Neuronal stem cell (in vitro differentiated cells): ENCODE results near the gene PYGO2.
"Not testable (repeated sequence)": the region's sequence is repeated elsewhere in the genome, so short reads cannot be mapped to it uniquely, and the experiment has no call there.

Experiments
- DNase-seq: peaks from one replicate; pipeline ENCODE4 v3.0.0-alpha.2; 2013; ENCODE audit warnings: low spot score
- H2AFZ ChIP-seq: one replicate; pipeline ENCODE4 v1.6.1; 2013; ENCODE audit warnings: mild to moderate bottlenecking, low read length, inconsistent platforms
- H2AK5ac ChIP-seq: 2 replicates; pipeline ENCODE4 v1.6.1; 2013; ENCODE audit warnings: low read depth, mild to moderate bottlenecking, inconsistent platforms, low read length, moderate library complexity, mixed read lengths
- H2BK120ac ChIP-seq: 2 replicates; pipeline ENCODE4 v1.6.1; 2013; ENCODE audit warnings: low read depth, mild to moderate bottlenecking, inconsistent platforms, low read length, moderate library complexity, mixed read lengths
- H2BK12ac ChIP-seq: one replicate; pipeline ENCODE4 v1.6.1; 2013; ENCODE audit warnings: low read length, inconsistent platforms
- H2BK15ac ChIP-seq: 2 replicates; pipeline ENCODE4 v1.6.1; 2013; ENCODE audit warnings: mild to moderate bottlenecking, low read length, inconsistent platforms, mixed read lengths
- H2BK5ac ChIP-seq: one replicate; pipeline ENCODE4 v1.6.1; 2013; ENCODE audit warnings: inconsistent platforms, mild to moderate bottlenecking, low read length, moderate library complexity
- H3K14ac ChIP-seq: one replicate; pipeline ENCODE4 v1.6.1; 2013; ENCODE audit warnings: low read length, inconsistent platforms
- H3K18ac ChIP-seq: 2 replicates; pipeline ENCODE4 v1.6.1; 2013; ENCODE audit warnings: low read length, inconsistent platforms
- H3K23ac ChIP-seq: 2 replicates; pipeline ENCODE4 v1.6.1; 2013; ENCODE audit warnings: low read depth, mild to moderate bottlenecking, mixed read lengths, low read length, inconsistent platforms; ENCODE audit not compliant: poor library complexity
- H3K27ac ChIP-seq: replicated peaks from 3 replicates; pipeline ENCODE4 v1.5.1; 2013; ENCODE audit warnings: low read length, inconsistent platforms
- H3K27me3 ChIP-seq, 3 experiments: 2 replicates each; pipeline ENCODE4 v1.6.1; 2013; ENCODE audit warnings: low read length in 3 of 3, mild to moderate bottlenecking in 2 of 3, inconsistent platforms in 1 of 3, low read depth in 1 of 3, mixed read lengths in 1 of 3, moderate library complexity in 1 of 3; ENCODE audit not compliant: control insufficient read depth in 3 of 3, insufficient read depth in 3 of 3
- H3K36me3 ChIP-seq, 2 donors: replicated peaks in 1 of 2; 2 replicates each; pipeline ENCODE4 v1.6.1; 2013; ENCODE audit warnings: low read length in 2 of 2; ENCODE audit not compliant: control insufficient read depth in 2 of 2, insufficient read depth in 2 of 2
- H3K4ac ChIP-seq: 2 replicates; pipeline ENCODE4 v1.6.1; 2013; ENCODE audit warnings: inconsistent platforms, mild to moderate bottlenecking, low read length, moderate library complexity
- H3K4me1 ChIP-seq, 2 donors: 1 replicate in 1 of 2; 2 replicates in 1 of 2; pipeline ENCODE4 v1.6.1; 2013; ENCODE audit warnings: low read length in 2 of 2, low read depth in 1 of 2; ENCODE audit not compliant: control insufficient read depth in 2 of 2, insufficient read depth in 1 of 2
- H3K4me2 ChIP-seq: one replicate; pipeline ENCODE4 v1.6.1; 2013; ENCODE audit warnings: mild to moderate bottlenecking, low read length, inconsistent platforms; ENCODE audit not compliant: insufficient read depth, poor library complexity, severe bottlenecking
- H3K4me3 ChIP-seq, 2 donors: 2 replicates each; pipeline ENCODE4 v1.5.1; 2013; ENCODE audit warnings: low read length in 2 of 2, mild to moderate bottlenecking in 2 of 2, inconsistent platforms in 1 of 2, moderate library complexity in 1 of 2
- H3K79me1 ChIP-seq: one replicate; pipeline ENCODE4 v1.6.1; 2013; ENCODE audit warnings: low read depth, mild to moderate bottlenecking, inconsistent platforms, low read length, moderate library complexity
- H3K9ac ChIP-seq: one replicate; pipeline ENCODE4 v1.6.1; 2013; ENCODE audit warnings: mild to moderate bottlenecking, low read depth, low read length, inconsistent platforms; ENCODE audit not compliant: poor library complexity
- H3K9me3 ChIP-seq, 2 donors: replicated peaks in 1 of 2; 2 replicates each; pipeline versions ENCODE3 to v1.6.1; 2013; ENCODE audit warnings: low read length in 2 of 2, mild to moderate bottlenecking in 2 of 2, inconsistent platforms in 1 of 2, low read depth in 1 of 2, mixed read lengths in 1 of 2, moderate library complexity in 1 of 2; ENCODE audit not compliant: control insufficient read depth in 2 of 2, insufficient read depth in 1 of 2
- H4K8ac ChIP-seq: one replicate; pipeline ENCODE4 v1.6.1; 2013; ENCODE audit warnings: low read depth, mild to moderate bottlenecking, inconsistent platforms, low read length, moderate library complexity
- H4K91ac ChIP-seq: one replicate; pipeline ENCODE4 v1.6.1; 2013; ENCODE audit warnings: low read length, low read depth, mild to moderate bottlenecking, inconsistent platforms; ENCODE audit not compliant: poor library complexity
- WGBS, 2 donors: extraction: QIAGEN DNeasy Blood & Tissue Kit; methylation state at CpG; one replicate each; pipeline ENCODE4 v1.1.7; 2013; ENCODE audit warnings: missing lambda C conversion rate in 2 of 2, mixed read lengths in 1 of 2; ENCODE audit not compliant: insufficient read length in 2 of 2, insufficient replicate concordance in 1 of 2; ENCODE audit errors: extremely low coverage in 2 of 2; 5-methylcytosine and 5-hydroxymethylcytosine counted together

PYGO2 gene

DNA sequence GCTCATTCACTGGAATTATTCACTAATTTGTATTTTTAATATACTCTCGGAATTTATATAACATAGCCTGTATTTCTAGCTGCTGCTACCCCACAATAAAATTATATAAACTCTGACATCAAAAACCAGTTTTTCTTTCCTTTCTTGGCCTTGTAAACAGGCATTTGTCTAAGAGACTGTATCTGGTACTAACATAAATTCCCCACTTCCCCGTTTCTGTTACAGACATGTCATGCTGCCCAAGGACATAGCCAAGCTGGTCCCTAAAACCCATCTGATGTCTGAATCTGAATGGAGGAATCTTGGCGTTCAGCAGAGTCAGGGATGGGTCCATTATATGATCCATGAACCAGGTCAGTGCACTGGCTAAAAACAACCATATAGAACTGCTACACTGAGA lies 16.2 kb upstream of the PYGO2 start:
- not testable (repeated sequence) for H2BK12ac ChIP-seq, H3K9me3 ChIP-seq, H3K18ac ChIP-seq, H2BK5ac ChIP-seq, H2AK5ac ChIP-seq, H3K4ac ChIP-seq, H2BK120ac ChIP-seq, H3K4me3 ChIP-seq, DNase-seq, H3K14ac ChIP-seq, H3K27me3 ChIP-seq, H3K4me2 ChIP-seq, H4K91ac ChIP-seq, H2AFZ ChIP-seq, H3K23ac ChIP-seq, H2BK15ac ChIP-seq, H4K8ac ChIP-seq, H3K27ac ChIP-seq, H3K79me1 ChIP-seq, H3K9ac ChIP-seq
- Histone ChIP-seq H3K4me1 (peaks cover 5 to 15% of the 10 kb centered on the region in 2 donors), H3K36me3 (peaks cover 13 to 51% of the 10 kb centered on the region in 2 donors)
- no CpG with 5 or more reads among the region's 3 CpGs for WGBS, 2 donors

- Histone ChIP-seq H2AK5ac (no peak overlapping the region), H3K4me1 (peaks cover 18 to 28% of the 10 kb centered on the region in 2 donors), H2BK15ac (no peak overlapping the region), H3K23ac (no peak overlapping the region), H3K36me3 (peaks cover 11 to 41% of the 10 kb centered on the region in 2 donors), H2AFZ (no peak overlapping the region), H2BK12ac (no peak overlapping the region), H3K4me2 (peak overlapping the region; percentile 93), H3K18ac (peak overlapping the region; percentile 39), H3K4me3 (peak overlapping the region; percentile 56 to 79), H2BK120ac (no peak overlapping the region), H3K9me3 (no peaks in the 10 kb centered on the region), H3K79me1 (no peaks in the 10 kb centered on the region), H3K4ac (no peak overlapping the region), H4K91ac (no peak overlapping the region), H3K27ac (peak overlapping the region; percentile 86), H2BK5ac (peak overlapping the region; percentile 84), H4K8ac (no peak overlapping the region), H3K9ac (peak overlapping the region; percentile 80), H3K27me3 (no peaks in the 10 kb centered on the region), H3K14ac (no peak overlapping the region)
- DNase-seq = no peak
- WGBS, 2 donors = no CpG with 5 or more reads among the region's 24 CpGs
Observed at GRCh38 chr1:154975409-154976059, 14.0 kb upstream of the PYGO2 start.

- WGBS, 2 donors = no CpG with 5 or more reads among the region's 30 CpGs
- no peaks in the 10 kb centered on the region for H3K27me3 ChIP-seq
- H3K23ac ChIP-seq = peak overlapping the region; percentile 56
- H4K91ac ChIP-seq = no peak overlapping the region
- peak overlapping the region; percentile 93 for H3K4me2 ChIP-seq
- peak overlapping the region; percentile 74 for H2AFZ ChIP-seq
- no peak overlapping the region for H2AK5ac ChIP-seq
- H2BK15ac ChIP-seq = no peak overlapping the region
- H3K4me3 ChIP-seq = peak overlapping the region; percentile 56 to 79
- peaks cover 22 to 31% of the 10 kb centered on the region in 2 donors for H3K4me1 ChIP-seq
- no peak overlapping the region for H3K4ac ChIP-seq
- H2BK5ac ChIP-seq = peak overlapping the region; percentile 84
- no peak overlapping the region for H3K14ac ChIP-seq
- no peak overlapping the region for H2BK12ac ChIP-seq
- peak overlapping the region; percentile 86 for H3K27ac ChIP-seq
- H3K18ac ChIP-seq = peak overlapping the region; percentile 58
- H4K8ac ChIP-seq = no peak overlapping the region
- H3K9me3 ChIP-seq = no peaks in the 10 kb centered on the region
- H3K36me3 ChIP-seq = peaks cover 11 to 35% of the 10 kb centered on the region in 2 donors
- H2BK120ac ChIP-seq = no peak overlapping the region
- H3K79me1 ChIP-seq = peaks cover 4% of the 10 kb centered on the region
- H3K9ac ChIP-seq = peak overlapping the region; percentile 71
- peak; percentile 99 for DNase-seq
Observed at GRCh38 chr1:154974808-154975408, 13.3 kb upstream of the PYGO2 start.

- H2BK5ac ChIP-seq = peak within 1 kb of the TSS; percentile 84
- H4K8ac ChIP-seq = no peak within 1 kb of the TSS
Observed at GRCh38 chr1:154974102-154974807, 12.7 kb upstream of the PYGO2 start, which contains the start of gene CKS1B. Gene CKS1B, plus strand, starts transcription at chr1:154974681. Its CDS starts 65 bp downstream, at chr1:154974746.

More at GRCh38 chr1:154974102-154974807, 12.7 kb upstream of the PYGO2 start, which contains the start of gene CKS1B:
- H3K4me1 ChIP-seq = peaks cover 25 to 34% of the 10 kb centered on the region in 2 donors
- no peak within 1 kb of the TSS for H3K14ac ChIP-seq
- no peak within 1 kb of the TSS for H4K91ac ChIP-seq
- H3K4me3 ChIP-seq = peak within 1 kb of the TSS; percentile 56 to 86
- H3K27ac ChIP-seq = peak within 1 kb of the TSS; percentile 98
- no peaks in the 10 kb centered on the region for H3K27me3 ChIP-seq
- peaks cover 5% of the 10 kb centered on the region for H3K79me1 ChIP-seq
- H3K9ac ChIP-seq = peak within 1 kb of the TSS; percentile 94
- peak within 1 kb of the TSS; percentile 92 for H3K18ac ChIP-seq
- no peak within 1 kb of the TSS for H2BK120ac ChIP-seq
- no peak within 1 kb of the TSS for H2AK5ac ChIP-seq
- no peak within 1 kb of the TSS for H2BK12ac ChIP-seq
- H3K9me3 ChIP-seq = no peaks in the 10 kb centered on the region
- no peak within 1 kb of the TSS for H2BK15ac ChIP-seq
- no CpG with 5 or more reads among the region's 47 CpGs for WGBS, 2 donors
- peaks cover 6 to 29% of the 10 kb centered on the region in 2 donors for H3K36me3 ChIP-seq
- H3K23ac ChIP-seq = peak within 1 kb of the TSS; percentile 56
- H3K4me2 ChIP-seq = peak within 1 kb of the TSS; percentile 93
- peak; percentile 100 for DNase-seq
- no peak within 1 kb of the TSS for H3K4ac ChIP-seq
- peak within 1 kb of the TSS; percentile 89 for H2AFZ ChIP-seq
